ENCODE results near the gene FAT1. TPM values are rescaled to one million over a fixed set of nuclear protein-coding genes. Genes with fewer than 3 reads are reported as not detected.

FAT1 gene
- total and polyA plus RNA-seq, 9 of the 15 experiments (the other 6 are each of a cell fraction or from before 2014, with no cell fraction given) = 6.0 to 38.4 (median 21.4) TPM

- no peak; the same call in 1 of the 2 replicates for TF ChIP-seq DEAF1 (CRISPR knock-in tag; IDR thresholded peaks at IDR 0.05)
- no peak for TF ChIP-seq SRSF1 (IDR thresholded peaks at IDR 0.05; ENCODE audit: low read depth, low read length)
- TF ChIP-seq NR1H2 (CRISPR knock-in tag; IDR thresholded peaks at IDR 0.05) = no peak
- TF ChIP-seq RCOR1 (IDR thresholded peaks at IDR 0.05; ENCODE audit: borderline replicate concordance in 1 of 2, low read depth in 2 of 2, low read length in 2 of 2) = no peak
- TF ChIP-seq RAD21 (CRISPR knock-in tag; conservative IDR thresholded peaks at IDR 0.05 in 1 of 2, IDR thresholded peaks at IDR 0.05 in 1 of 2) = peak; percentile 55
- TF ChIP-seq ZNF655 (CRISPR knock-in tag; IDR thresholded peaks at IDR 0.05) = no peak
- TF ChIP-seq MCM2 (IDR thresholded peaks at IDR 0.05; ENCODE audit: low read depth) = no peak
- no peak for TF ChIP-seq ZNF232 (CRISPR knock-in tag; IDR thresholded peaks at IDR 0.05)
- no peak for TF ChIP-seq POLR2AphosphoS5 (IDR thresholded peaks at IDR 0.05; ENCODE audit: control insufficient read depth, insufficient read depth, low read depth, low read length)
- TF ChIP-seq ZNF445 (CRISPR knock-in tag; IDR thresholded peaks at IDR 0.05; ENCODE audit: low read depth) = no peak
- no peak for TF ChIP-seq KLF16 (IDR thresholded peaks at IDR 0.05)
- TF ChIP-seq RBBP5 (IDR thresholded peaks at IDR 0.05; ENCODE audit: borderline replicate concordance, insufficient read depth, low read length, poor library complexity, severe bottlenecking) = peak; percentile 53
- TF ChIP-seq PRDM10 (IDR thresholded peaks at IDR 0.05; ENCODE audit: partially characterized antibody) = no peak
- TF ChIP-seq PURB (CRISPR knock-in tag; IDR thresholded peaks at IDR 0.05; ENCODE audit: low read depth) = no peak
- no peak for TF ChIP-seq ZNF76 (CRISPR knock-in tag; IDR thresholded peaks at IDR 0.05; ENCODE audit: borderline replicate concordance)
- no peak for TF ChIP-seq MBD1 (CRISPR knock-in tag; IDR thresholded peaks at IDR 0.05)
- TF ChIP-seq FOXA3 (CRISPR knock-in tag; conservative IDR thresholded peaks at IDR 0.05 in 1 of 2, IDR thresholded peaks at IDR 0.05 in 1 of 2) = no peak
- TF ChIP-seq NR2C1 (IDR thresholded peaks at IDR 0.05) = no peak
- TF ChIP-seq NR2C1 (tag; IDR thresholded peaks at IDR 0.05) = no peak
These were observed 2.9 kb upstream of the FAT1 start (continued) for GRCh38 chr4:186726426-186727168.
